Breast epithelium (tissue), 4 donors: Measurements from ENCODE around the gene CHFR. TPM values are rescaled to one million over a fixed set of nuclear protein-coding genes. Genes with fewer than 3 reads are reported as not detected.

Experiments used
- DNase-seq, 2 donors: peaks; one replicate each; pipeline ENCODE4 v3.0.0-alpha.2; 2019; ENCODE audit warnings: low spot score in 2 of 2
- H3K27ac ChIP-seq, 2 donors: fragments of 200-600 bp; sonication (generic) in 1 of 2; one replicate each; pipeline ENCODE4 v1.5.1; 2016 to 2019; ENCODE audit warnings: mild to moderate bottlenecking in 1 of 2
- H3K27me3 ChIP-seq, 2 donors: fragments of 200-600 bp; sonication (generic) in 1 of 2; one replicate each; pipeline versions ENCODE4 v1.5.1 to v1.6.0; 2017 to 2019; ENCODE audit warnings: control low read depth in 1 of 2, mild to moderate bottlenecking in 1 of 2
- H3K36me3 ChIP-seq: fragments of 200-600 bp; one replicate; pipeline ENCODE4 v1.5.1; 2019
- H3K4me1 ChIP-seq, 2 donors: fragments of 200-600 bp; sonication (generic); one replicate each; pipeline ENCODE4 v1.5.1; 2016 to 2019; ENCODE audit warnings: control low read depth in 1 of 2
- H3K4me3 ChIP-seq, 3 donors: fragments of 200-600 bp; sonication (generic); 1 replicate in 2 of 3; 2 replicates in 1 of 3; pipeline ENCODE4 v1.5.1; 2016 to 2019; ENCODE audit warnings: mild to moderate bottlenecking in 3 of 3, moderate library complexity in 2 of 3
- H3K9me3 ChIP-seq, 2 donors: fragments of 200-600 bp; sonication (generic) in 1 of 2; one replicate each; pipeline ENCODE4 v1.5.1; 2016 to 2019; ENCODE audit warnings: control low read depth in 1 of 2
- POLR2A ChIP-seq: fragments of 450-650 bp; IDR thresholded peaks from one replicate; pipeline ENCODE4 v1.6.1; 2016; ENCODE audit warnings: antibody characterized with exemption, mild to moderate bottlenecking, moderate library complexity
- POLR2AphosphoS5 ChIP-seq, 3 donors: sonication (generic); formaldehyde crosslinking; IDR thresholded peaks; one replicate each; pipeline ENCODE4 v1.6.1; 2017; ENCODE audit warnings: antibody characterized with exemption in 3 of 3
- intact Hi-C: fragments of 100-400 bp; cut with DNase I; formaldehyde crosslinking; loops from one replicate; pipeline ENCODE4 v1.15.1; 2023; ENCODE audit warnings: low total_unique reads
- total RNA-seq, 3 donors: library from RNA; depleted of rRNA; stranded (reverse); fragments of >200 nt; gene quantifications; one replicate each; pipeline ENCODE4 v1.1.0, GENCODE V29; 2016
- TF ChIP-seq, protein P1 (sequence below), 3 donors: fragments of 450-650 bp; IDR thresholded peaks; one replicate each; pipeline ENCODE4 v1.5.1; 2016 to 2017; ENCODE audit warnings: antibody characterized with exemption in 3 of 3, mild to moderate bottlenecking in 3 of 3, moderate library complexity in 3 of 3

CHFR gene
- total RNA-seq, 3 donors from 2014 or later, result 22.4 to 36.1 (median 26.5) TPM

DNA sequence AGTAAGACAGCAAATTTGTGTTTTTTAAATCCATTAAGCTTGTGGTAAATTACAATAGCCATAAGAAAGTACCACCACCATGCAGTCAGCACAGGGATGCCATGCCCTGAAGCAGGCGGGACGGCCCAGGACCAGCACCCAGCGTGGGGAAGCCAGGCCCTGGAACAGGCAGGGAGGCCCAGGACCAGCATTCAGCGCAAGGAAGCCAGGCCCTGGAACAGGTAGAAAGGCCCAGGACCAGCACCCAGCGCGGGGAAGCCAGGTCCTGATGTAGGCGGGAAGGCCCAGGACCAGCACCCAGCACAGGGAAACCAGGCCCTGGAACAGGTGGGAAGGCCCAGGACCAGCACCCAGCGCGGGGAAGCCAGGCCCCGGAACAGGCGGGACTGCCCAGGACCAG is 13.2 kb downstream of the CHFR start:
- no peaks in the 10 kb centered on the region for H3K9me3 ChIP-seq
- no peaks in the 10 kb centered on the region for H3K36me3 ChIP-seq
- no peak for DNase-seq
- no peaks in the 10 kb centered on the region for H3K4me1 ChIP-seq
- intact Hi-C loops, result no loop called here
- no peaks in the 10 kb centered on the region for H3K27me3 ChIP-seq
- TF ChIP-seq, protein P1, sequence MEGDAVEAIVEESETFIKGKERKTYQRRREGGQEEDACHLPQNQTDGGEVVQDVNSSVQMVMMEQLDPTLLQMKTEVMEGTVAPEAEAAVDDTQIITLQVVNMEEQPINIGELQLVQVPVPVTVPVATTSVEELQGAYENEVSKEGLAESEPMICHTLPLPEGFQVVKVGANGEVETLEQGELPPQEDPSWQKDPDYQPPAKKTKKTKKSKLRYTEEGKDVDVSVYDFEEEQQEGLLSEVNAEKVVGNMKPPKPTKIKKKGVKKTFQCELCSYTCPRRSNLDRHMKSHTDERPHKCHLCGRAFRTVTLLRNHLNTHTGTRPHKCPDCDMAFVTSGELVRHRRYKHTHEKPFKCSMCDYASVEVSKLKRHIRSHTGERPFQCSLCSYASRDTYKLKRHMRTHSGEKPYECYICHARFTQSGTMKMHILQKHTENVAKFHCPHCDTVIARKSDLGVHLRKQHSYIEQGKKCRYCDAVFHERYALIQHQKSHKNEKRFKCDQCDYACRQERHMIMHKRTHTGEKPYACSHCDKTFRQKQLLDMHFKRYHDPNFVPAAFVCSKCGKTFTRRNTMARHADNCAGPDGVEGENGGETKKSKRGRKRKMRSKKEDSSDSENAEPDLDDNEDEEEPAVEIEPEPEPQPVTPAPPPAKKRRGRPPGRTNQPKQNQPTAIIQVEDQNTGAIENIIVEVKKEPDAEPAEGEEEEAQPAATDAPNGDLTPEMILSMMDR (IDR thresholded peaks at IDR 0.05), result no peak
- TF ChIP-seq POLR2A, result no peak
- no peak for TF ChIP-seq POLR2AphosphoS5 (IDR thresholded peaks at IDR 0.05)
- H3K4me3 ChIP-seq, result no peak overlapping the region
- H3K27ac ChIP-seq, result no peak overlapping the region

DNA sequence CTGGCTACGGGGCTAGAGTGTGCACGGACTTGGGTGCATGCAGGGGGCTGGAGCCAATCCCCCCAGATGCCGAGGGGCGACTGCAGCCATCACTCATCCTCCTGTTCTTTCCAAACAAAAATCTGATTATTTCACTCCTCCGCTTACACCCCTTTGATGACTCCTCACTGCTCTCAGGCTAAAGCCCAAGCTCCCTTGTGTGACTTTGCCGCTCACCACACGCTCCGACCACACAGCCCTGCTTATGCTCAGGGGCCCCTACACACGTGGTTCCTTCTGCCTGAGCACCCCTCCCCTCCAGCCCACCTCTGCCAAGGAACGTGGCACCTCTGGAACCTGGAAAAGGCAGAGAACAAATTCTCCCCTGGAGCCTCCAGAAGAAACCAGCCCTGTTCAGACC is 13.7 kb downstream of the CHFR start:
- Histone ChIP-seq H3K4me3 (no peak overlapping the region), H3K27ac (no peak overlapping the region), H3K36me3 (no peaks in the 10 kb centered on the region), H3K4me1 (no peaks in the 10 kb centered on the region), H3K9me3 (no peaks in the 10 kb centered on the region), H3K27me3 (no peaks in the 10 kb centered on the region)
- TF ChIP-seq, protein P1 (IDR thresholded peaks at IDR 0.05), result no peak
- no peak for TF ChIP-seq POLR2A
- TF ChIP-seq POLR2AphosphoS5 (IDR thresholded peaks at IDR 0.05), result no peak
- intact Hi-C loops, result no loop called here
- no peak for DNase-seq

DNA sequence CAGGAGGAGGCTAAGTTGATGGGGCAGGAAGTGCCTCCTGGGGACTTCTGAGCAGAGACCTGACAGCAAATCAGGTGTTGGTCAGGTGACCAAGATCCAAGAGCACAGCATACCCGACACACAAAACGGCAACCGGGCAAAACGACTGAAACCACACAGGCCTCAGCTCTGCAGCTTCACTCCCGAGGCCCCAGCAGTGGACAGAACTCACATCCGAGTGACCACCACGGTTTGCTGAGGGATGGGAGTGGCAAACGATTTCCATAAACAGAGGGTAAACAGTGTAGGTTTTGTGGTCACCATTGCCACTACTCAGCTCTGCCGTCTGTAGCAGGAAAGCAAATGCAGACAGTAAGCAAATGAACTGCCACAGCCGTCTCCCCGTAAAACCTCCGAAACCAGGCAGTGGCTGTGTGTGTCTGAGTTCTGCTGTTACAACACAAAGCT is 14.4 kb downstream of the CHFR start:
- no peak overlapping the region for H3K4me3 ChIP-seq
- intact Hi-C loops, result no loop called here
- DNase-seq, result no peak
- TF ChIP-seq POLR2AphosphoS5 (IDR thresholded peaks at IDR 0.05), result no peak
- no peak for TF ChIP-seq POLR2A
- TF ChIP-seq, protein P1 (IDR thresholded peaks at IDR 0.05), result no peak
- no peaks in the 10 kb centered on the region for H3K4me1 ChIP-seq
- no peak overlapping the region for H3K27ac ChIP-seq
- H3K27me3 ChIP-seq, result no peaks in the 10 kb centered on the region
- H3K9me3 ChIP-seq, result no peaks in the 10 kb centered on the region
- no peaks in the 10 kb centered on the region for H3K36me3 ChIP-seq

DNA sequence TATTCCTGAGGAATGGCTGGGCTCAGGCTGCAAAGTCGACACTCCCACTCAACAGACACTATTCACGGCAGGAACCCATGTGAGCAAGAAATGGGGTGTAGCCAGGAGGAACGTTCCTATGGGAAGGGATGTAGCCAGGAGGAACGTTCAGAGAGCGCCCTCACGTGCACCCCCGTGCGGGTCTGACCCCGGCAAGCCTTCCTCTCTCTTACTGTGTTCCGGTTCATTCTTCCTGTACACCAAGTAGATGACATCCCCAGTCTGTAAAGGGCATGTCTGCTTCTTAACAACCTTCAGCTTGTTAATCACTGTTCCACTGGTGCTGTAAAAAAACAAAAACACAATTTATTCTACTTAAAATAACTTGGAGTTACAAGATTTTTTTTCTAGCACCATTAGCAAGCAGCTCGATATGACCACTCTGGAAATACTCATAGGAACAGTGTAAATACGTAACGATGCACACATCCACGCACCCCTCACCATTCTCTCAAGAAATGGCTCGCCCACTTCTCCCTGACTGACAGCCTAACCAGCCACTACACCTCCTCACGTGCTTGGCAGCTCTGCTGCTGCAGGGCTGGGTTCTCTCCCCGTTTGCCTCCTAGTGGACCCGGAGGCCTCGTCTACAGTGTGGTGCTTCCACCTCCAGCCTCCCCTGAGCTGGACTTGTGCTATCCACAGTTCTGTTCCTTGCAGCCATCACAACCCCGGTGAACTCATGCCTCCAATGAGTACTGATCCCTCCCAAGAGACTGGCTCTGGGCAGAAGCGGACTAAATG is 15.1 kb downstream of the CHFR start:
- intact Hi-C loops, result no loop called here
- TF ChIP-seq, protein P1 (IDR thresholded peaks at IDR 0.05), result no peak
- no peak for TF ChIP-seq POLR2AphosphoS5 (IDR thresholded peaks at IDR 0.05)
- TF ChIP-seq POLR2A, result no peak
- H3K36me3 ChIP-seq, result no peaks in the 10 kb centered on the region

DNA sequence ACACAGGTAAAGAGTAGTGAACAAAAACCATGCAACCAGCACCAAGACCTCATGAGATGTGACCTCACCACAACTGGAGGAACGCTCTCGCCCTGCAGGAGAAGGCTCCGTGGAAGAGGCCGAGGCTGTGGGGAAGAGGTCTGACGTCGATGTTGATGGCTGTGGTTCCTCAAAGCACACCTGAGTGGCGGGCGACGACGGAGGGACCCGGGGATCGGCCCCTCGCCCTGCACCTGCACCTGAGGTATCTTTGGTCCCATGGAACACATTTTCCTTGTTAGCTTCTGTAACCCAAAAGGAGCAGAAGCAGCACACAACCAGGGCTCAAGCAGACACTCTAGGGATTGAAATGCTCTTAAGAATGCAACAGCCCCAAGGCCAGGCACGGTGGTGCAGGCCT is 17.9 kb downstream of the CHFR start:
- Histone ChIP-seq H3K27ac (no peak overlapping the region), H3K4me3 (no peak overlapping the region), H3K36me3 (no peaks in the 10 kb centered on the region), H3K4me1 (no peaks in the 10 kb centered on the region), H3K9me3 (no peaks in the 10 kb centered on the region), H3K27me3 (no peaks in the 10 kb centered on the region)
- no peak for TF ChIP-seq POLR2AphosphoS5 (IDR thresholded peaks at IDR 0.05)
- TF ChIP-seq, protein P1 (IDR thresholded peaks at IDR 0.05), result no peak
- TF ChIP-seq POLR2A, result no peak
- intact Hi-C loops, result no loop called here
- DNase-seq, result no peak

More for the DNA sequence above, 15.1 kb downstream of the CHFR start:
- no peaks in the 10 kb centered on the region for H3K27me3 ChIP-seq
- no peaks in the 10 kb centered on the region for H3K4me1 ChIP-seq
- no peaks in the 10 kb centered on the region for H3K9me3 ChIP-seq
- no peak for DNase-seq
- no peak overlapping the region for H3K27ac ChIP-seq
- H3K4me3 ChIP-seq, result no peak overlapping the region
